C4-2B (cell line): ENCODE measurements around the gene SMAD1.
"Not testable (repeated sequence)": the region's sequence is repeated elsewhere in the genome, so short reads cannot be mapped to it uniquely, and the experiment has no call there.

ENCODE experiments used
- ZFX ChIP-seq: fragments of 450-650 bp; IDR thresholded peaks from 2 replicates; pipeline ENCODE4 v1.6.1; 2017
- TF ChIP-seq, protein P1 (sequence below): fragments of 450-650 bp; conservative IDR thresholded peaks from 2 replicates; pipeline ENCODE4 v1.5.1; 2017; ENCODE audit warnings: mild to moderate bottlenecking

DNA sequence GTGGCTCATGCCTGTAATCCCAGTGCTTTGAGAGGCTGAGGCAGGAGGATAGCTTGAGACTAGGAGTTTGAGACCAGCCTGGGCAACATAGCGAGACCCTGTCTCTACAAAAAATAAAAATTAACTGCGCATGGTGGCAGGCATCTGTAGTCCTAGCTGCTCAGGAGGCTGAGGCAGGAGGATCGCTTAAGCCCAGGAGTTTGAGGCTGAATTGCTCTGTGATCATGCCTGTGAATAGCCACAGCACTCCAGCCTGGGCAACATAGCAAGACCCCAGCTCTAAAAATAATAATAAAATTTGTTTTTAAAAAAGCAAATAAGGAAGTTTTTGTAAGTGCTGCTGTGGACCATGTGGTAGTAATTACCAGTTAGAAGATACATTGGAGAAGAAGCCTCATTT lies 51.8 kb downstream of the SMAD1 start:
- TF ChIP-seq, protein P1, sequence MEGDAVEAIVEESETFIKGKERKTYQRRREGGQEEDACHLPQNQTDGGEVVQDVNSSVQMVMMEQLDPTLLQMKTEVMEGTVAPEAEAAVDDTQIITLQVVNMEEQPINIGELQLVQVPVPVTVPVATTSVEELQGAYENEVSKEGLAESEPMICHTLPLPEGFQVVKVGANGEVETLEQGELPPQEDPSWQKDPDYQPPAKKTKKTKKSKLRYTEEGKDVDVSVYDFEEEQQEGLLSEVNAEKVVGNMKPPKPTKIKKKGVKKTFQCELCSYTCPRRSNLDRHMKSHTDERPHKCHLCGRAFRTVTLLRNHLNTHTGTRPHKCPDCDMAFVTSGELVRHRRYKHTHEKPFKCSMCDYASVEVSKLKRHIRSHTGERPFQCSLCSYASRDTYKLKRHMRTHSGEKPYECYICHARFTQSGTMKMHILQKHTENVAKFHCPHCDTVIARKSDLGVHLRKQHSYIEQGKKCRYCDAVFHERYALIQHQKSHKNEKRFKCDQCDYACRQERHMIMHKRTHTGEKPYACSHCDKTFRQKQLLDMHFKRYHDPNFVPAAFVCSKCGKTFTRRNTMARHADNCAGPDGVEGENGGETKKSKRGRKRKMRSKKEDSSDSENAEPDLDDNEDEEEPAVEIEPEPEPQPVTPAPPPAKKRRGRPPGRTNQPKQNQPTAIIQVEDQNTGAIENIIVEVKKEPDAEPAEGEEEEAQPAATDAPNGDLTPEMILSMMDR = not testable (repeated sequence)
- not testable (repeated sequence) for TF ChIP-seq ZFX
